ENCODE results near the gene PHACTR1. TPM values are rescaled to one million over a fixed set of nuclear protein-coding genes. Genes with fewer than 3 reads are reported as not detected.

Gene PHACTR1
- polyA plus RNA-seq, 2 of the 4 experiments (the other 2 are of a cell fraction) = not detected

GRCh38 chr6:13135152-13135551, 418.6 kb downstream of the PHACTR1 start:
- FAIRE-seq (no peak), ATAC-seq (no peak), DNase-seq (ENCODE audit: low read depth in 1 of 2, low spot score in 1 of 2) (no peak)
- H3K9me3 ChIP-seq = no peaks in the 10 kb centered on the region
- 50% methylated on average over 10 of the region's 10 CpGs for WGBS (ENCODE audit: missing lambda C conversion rate)
- no peak overlapping the region for H3K4me3 ChIP-seq
- no peaks in the 10 kb centered on the region for H3K4me1 ChIP-seq
- TF ChIP-seq HEYL (CRISPR knock-in tag; IDR thresholded peaks at IDR 0.05) (no peak), RAD21 (conservative IDR thresholded peaks at IDR 0.05 in 1 of 2, IDR thresholded peaks at IDR 0.05 in 1 of 2) (no peak), PHF8 (IDR thresholded peaks at IDR 0.05; ENCODE audit: borderline replicate concordance, low read depth) (no peak), ZC3H11A (IDR thresholded peaks at IDR 0.05) (no peak), FOSB (CRISPR knock-in tag; IDR thresholded peaks at IDR 0.05) (no peak), PBX3 (IDR thresholded peaks at IDR 0.05) (no peak), CTCF (IDR thresholded peaks at IDR 0.05) (no peak), HOXB5 (CRISPR knock-in tag; IDR thresholded peaks at IDR 0.05) (no peak), EHF (CRISPR knock-in tag; IDR thresholded peaks at IDR 0.05) (no peak), TFCP2L1 (CRISPR knock-in tag; IDR thresholded peaks at IDR 0.05) (no peak), FOSL2 (IDR thresholded peaks at IDR 0.05) (no peak), FOSL2 (CRISPR knock-in tag; IDR thresholded peaks at IDR 0.05) (no peak), BCL3 (IDR thresholded peaks at IDR 0.05) (no peak), MAFK (IDR thresholded peaks at IDR 0.05; ENCODE audit: partially characterized antibody) (no peak), RARB (CRISPR knock-in tag; IDR thresholded peaks at IDR 0.05) (no peak), NFE2L2 (conservative IDR thresholded peaks at IDR 0.05; ENCODE audit: low read length) (no peak)
- ChIA-PET POLR2A (no interaction called here), CTCF (no interaction called here)
- no peak overlapping the region for H3K27ac ChIP-seq
- H3K4me2 ChIP-seq = no peak overlapping the region

GRCh38 chr6:13139119-13139518, 422.6 kb downstream of the PHACTR1 start:
- ATAC-seq (no peak), FAIRE-seq (no peak), DNase-seq (ENCODE audit: low read depth in 1 of 2, low spot score in 1 of 2) (no peak)
- TF ChIP-seq ZC3H11A (IDR thresholded peaks at IDR 0.05) (no peak), HOXA7 (CRISPR knock-in tag; IDR thresholded peaks at IDR 0.05) (no peak), RARB (CRISPR knock-in tag; IDR thresholded peaks at IDR 0.05) (no peak), ZSCAN20 (CRISPR knock-in tag; IDR thresholded peaks at IDR 0.05) (no peak), FOXS1 (CRISPR knock-in tag; IDR thresholded peaks at IDR 0.05) (no peak), CTCF (IDR thresholded peaks at IDR 0.05) (no peak), HEYL (CRISPR knock-in tag; IDR thresholded peaks at IDR 0.05) (no peak), ATOH8 (CRISPR knock-in tag; IDR thresholded peaks at IDR 0.05; ENCODE audit: low read depth) (no peak)
- POLR2A ChIA-PET = interaction anchor here (0.6 kb wide), 1 partner anchor 476 kb away, joined by 3 read pairs; the partner anchor contains the start of gene NOL7
- Histone ChIP-seq H3K4me2 (no peak overlapping the region), H3K4me1 (no peaks in the 10 kb centered on the region), H3K27ac (no peak overlapping the region), H3K9me3 (no peaks in the 10 kb centered on the region), H3K4me3 (no peak overlapping the region)
- 60% methylated on average over 2 of the region's 2 CpGs for WGBS (ENCODE audit: missing lambda C conversion rate)
- CTCF ChIA-PET = no interaction called here

Data from A549 (cell line).